Measurements from ENCODE around the gene ZFP91. TPM values are rescaled to one million over a fixed set of nuclear protein-coding genes. Genes with fewer than 3 reads are reported as not detected.

The ZFP91 gene
- total and polyA plus RNA-seq, 2 of the 13 experiments (the other 11 are each of a cell fraction or from before 2014, with no cell fraction given), result 13.5 to 38.6 TPM

- no peak for TF ChIP-seq ZNF33B (CRISPR knock-in tag; IDR thresholded peaks at IDR 0.05)
- peak; percentile 86 for TF ChIP-seq ATF1 (CRISPR knock-in tag; IDR thresholded peaks at IDR 0.05)
- TF ChIP-seq ZNF569 (CRISPR knock-in tag; IDR thresholded peaks at IDR 0.05; ENCODE audit: borderline replicate concordance), result no peak
- no peak for TF ChIP-seq ZKSCAN1 (IDR thresholded peaks at IDR 0.05; ENCODE audit: low read length)
- TF ChIP-seq ZMYM4 (CRISPR knock-in tag; IDR thresholded peaks at IDR 0.05), result peak; percentile 52
- no peak for TF ChIP-seq NKX3-1 (CRISPR knock-in tag; IDR thresholded peaks at IDR 0.05)
- no peak for TF ChIP-seq DNMT1 (CRISPR knock-in tag; IDR thresholded peaks at IDR 0.05)
- TF ChIP-seq ZNF18 (CRISPR knock-in tag; IDR thresholded peaks at IDR 0.05; ENCODE audit: insufficient replicate concordance), result peak; percentile 14
- no peak for TF ChIP-seq KAT7 (CRISPR knock-in tag; IDR thresholded peaks at IDR 0.05; ENCODE audit: borderline replicate concordance)
- no peak for TF ChIP-seq SNAPC5 (CRISPR knock-in tag; IDR thresholded peaks at IDR 0.05; ENCODE audit: borderline replicate concordance)
- no peak for TF ChIP-seq DNMT3B (CRISPR knock-in tag; conservative IDR thresholded peaks at IDR 0.05)
- no peak for TF ChIP-seq SIN3B (IDR thresholded peaks at IDR 0.05; ENCODE audit: low read length)
- no peak for TF ChIP-seq EHMT2 (IDR thresholded peaks at IDR 0.05; ENCODE audit: borderline replicate concordance, low read depth, low read length)
- TF ChIP-seq TAF15 (IDR thresholded peaks at IDR 0.05; ENCODE audit: low read depth, low read length, poor library complexity, severe bottlenecking), result no peak
- no peak for TF ChIP-seq MED8 (CRISPR knock-in tag; IDR thresholded peaks at IDR 0.05; ENCODE audit: insufficient replicate concordance)
- no peak for TF ChIP-seq HOXA7 (CRISPR knock-in tag; IDR thresholded peaks at IDR 0.05)
- no peak for TF ChIP-seq ZBTB34 (CRISPR knock-in tag; IDR thresholded peaks at IDR 0.05)
- TF ChIP-seq RFX1 (IDR thresholded peaks at IDR 0.05), result peak; percentile 39; the same call in 1 of the 2 replicates
- TF ChIP-seq ZFX (CRISPR knock-in tag; IDR thresholded peaks at IDR 0.05; ENCODE audit: low read depth), result peak; percentile 21; the same call in 1 of the 2 replicates
- TF ChIP-seq MED13 (CRISPR knock-in tag; IDR thresholded peaks at IDR 0.05), result peak; percentile 70; the same call in 1 of the 2 replicates
- TF ChIP-seq ZNF207 (IDR thresholded peaks at IDR 0.05; ENCODE audit: borderline replicate concordance), result no peak
- no peak for TF ChIP-seq NR1H2 (CRISPR knock-in tag; IDR thresholded peaks at IDR 0.05; ENCODE audit: borderline replicate concordance, low read depth)
- 0 out of 2 replicates have a peak, but pooled peaks have one; percentile 14 for TF ChIP-seq SIN3A (IDR thresholded peaks at IDR 0.05; ENCODE audit: borderline replicate concordance, low read depth, low read length)
- peak; percentile 6; the same call in 1 of the 2 replicates for TF ChIP-seq RXRB (CRISPR knock-in tag; IDR thresholded peaks at IDR 0.05; ENCODE audit: borderline replicate concordance)
- 0 out of 2 replicates have a peak, but pooled peaks have one; percentile 15 for TF ChIP-seq PRDM10 (CRISPR knock-in tag; IDR thresholded peaks at IDR 0.05; ENCODE audit: low read depth)
- peak; percentile 68 for TF ChIP-seq YEATS4 (CRISPR knock-in tag; IDR thresholded peaks at IDR 0.05; ENCODE audit: borderline replicate concordance)
Observed at GRCh38 chr11:58578136-58578634, 678 bp upstream of the ZFP91 start (continued).
